GM18951 (cell line): ENCODE results near the gene TGFBR2.

Experiments
- POLR2A ChIP-seq: IDR thresholded peaks from 4 replicates; pipeline ENCODE4 v1.6.1; 2011; ENCODE audit warnings: mild to moderate bottlenecking; ENCODE audit not compliant: insufficient read length, insufficient read depth; ENCODE audit errors: extremely low read depth
- in situ Hi-C: fragments of 300-500 bp; cut with MboI; formaldehyde crosslinking; loops from one replicate; pipeline ENCODE4 v1.12.0; 2022; ENCODE audit warnings: low sequenced_read_pairs, mixed read lengths, inconsistent platforms; ENCODE audit not compliant: unreplicated experiment

Gene TGFBR2

GRCh38 chr3:30702828-30703397 lies 96.5 kb downstream of the TGFBR2 start:
- no peak for TF ChIP-seq POLR2A
- in situ Hi-C loops, result no loop called here

GRCh38 chr3:30704931-30705890 lies 98.8 kb downstream of the TGFBR2 start:
- no peak for TF ChIP-seq POLR2A
- in situ Hi-C loops, result no loop called here

- no peak for TF ChIP-seq POLR2A
- in situ Hi-C loops, result no loop called here
Observed at GRCh38 chr3:30707825-30708224, 101.4 kb downstream of the TGFBR2 start.

GRCh38 chr3:30708472-30708871 lies 102.1 kb downstream of the TGFBR2 start:
- no peak for TF ChIP-seq POLR2A
- in situ Hi-C loops, result no loop called here

GRCh38 chr3:30710017-30710416 lies 103.6 kb downstream of the TGFBR2 start:
- in situ Hi-C loops, result no loop called here
- no peak for TF ChIP-seq POLR2A

- in situ Hi-C loops, result no loop called here
- TF ChIP-seq POLR2A, result no peak
Observed at GRCh38 chr3:30711151-30711550, 104.8 kb downstream of the TGFBR2 start.

GRCh38 chr3:30711867-30712266 lies 105.5 kb downstream of the TGFBR2 start:
- TF ChIP-seq POLR2A, result no peak
- in situ Hi-C loops, result no loop called here

- in situ Hi-C loops, result no loop called here
- no peak for TF ChIP-seq POLR2A
Observed at GRCh38 chr3:30712991-30713390, 106.6 kb downstream of the TGFBR2 start.

GRCh38 chr3:30713885-30714503 lies 107.6 kb downstream of the TGFBR2 start:
- no peak for TF ChIP-seq POLR2A
- in situ Hi-C loops, result no loop called here

- in situ Hi-C loops, result no loop called here
- TF ChIP-seq POLR2A, result no peak
Observed at GRCh38 chr3:30719536-30719935, 113.1 kb downstream of the TGFBR2 start.

GRCh38 chr3:30720586-30721313 lies 114.3 kb downstream of the TGFBR2 start:
- TF ChIP-seq POLR2A, result no peak
- in situ Hi-C loops, result no loop called here

GRCh38 chr3:30721314-30721634 lies 114.9 kb downstream of the TGFBR2 start:
- in situ Hi-C loops, result no loop called here

GRCh38 chr3:30723211-30723610 lies 116.8 kb downstream of the TGFBR2 start:
- in situ Hi-C loops, result no loop called here
- no peak for TF ChIP-seq POLR2A

More at GRCh38 chr3:30721314-30721634, 114.9 kb downstream of the TGFBR2 start:
- TF ChIP-seq POLR2A, result no peak

- in situ Hi-C loops, result no loop called here
- no peak for TF ChIP-seq POLR2A
Observed at GRCh38 chr3:30724863-30725262, 118.5 kb downstream of the TGFBR2 start.

- no peak for TF ChIP-seq POLR2A
- in situ Hi-C loops, result no loop called here
Observed at GRCh38 chr3:30728143-30728542, 121.7 kb downstream of the TGFBR2 start.
